Glomerular visceral epithelial cell (primary cell): Measurements from ENCODE around the gene HSD17B13.
"Not testable (repeated sequence)": the region's sequence is repeated elsewhere in the genome, so short reads cannot be mapped to it uniquely, and the experiment has no call there.

Experiments used
- DNase-seq: peaks from one replicate; pipeline ENCODE4 v3.0.0-alpha.2; 2016; ENCODE audit errors: extremely low spot score

The HSD17B13 gene

GRCh38 chr4:87322754-87323153 is at the start of gene HSD17B13:
HSD17B13 (minus strand) TSS chr4:87322882; CDS start chr4:87322841, 41 bp downstream.
- no peak for DNase-seq

GRCh38 chr4:87370068-87370467 is 47.4 kb upstream of the HSD17B13 start:
- no peak for DNase-seq

- DNase-seq, result no peak
Measured at GRCh38 chr4:87366521-87367162, 44.0 kb upstream of the HSD17B13 start.

GRCh38 chr4:87365348-87365747 is 42.7 kb upstream of the HSD17B13 start:
- DNase-seq, result no peak

- no peak for DNase-seq
Measured at GRCh38 chr4:87363552-87363951, 40.9 kb upstream of the HSD17B13 start.

- DNase-seq, result no peak
Measured at GRCh38 chr4:87360338-87360935, 37.8 kb upstream of the HSD17B13 start.

- DNase-seq, result no peak
Measured at GRCh38 chr4:87359258-87359657, 36.6 kb upstream of the HSD17B13 start.

GRCh38 chr4:87356832-87357526 is 34.3 kb upstream of the HSD17B13 start:
- DNase-seq, result no peak

GRCh38 chr4:87354168-87355102 is 31.8 kb upstream of the HSD17B13 start:
- no peak for DNase-seq

GRCh38 chr4:87353592-87353991 is 30.9 kb upstream of the HSD17B13 start:
- peak; percentile 42 for DNase-seq

- DNase-seq, result no peak
Measured at GRCh38 chr4:87345139-87345538, 22.5 kb upstream of the HSD17B13 start.

- no peak for DNase-seq
Measured at GRCh38 chr4:87342872-87343271, 20.2 kb upstream of the HSD17B13 start.

- not testable (repeated sequence) for DNase-seq
Measured at GRCh38 chr4:87341954-87342635, 19.4 kb upstream of the HSD17B13 start.

- no peak for DNase-seq
Measured at GRCh38 chr4:87339440-87339839, 16.8 kb upstream of the HSD17B13 start.

- DNase-seq, result no peak
Measured at GRCh38 chr4:87337361-87337760, 14.7 kb upstream of the HSD17B13 start.

GRCh38 chr4:87333267-87333666 is 10.6 kb upstream of the HSD17B13 start:
- no peak for DNase-seq

- no peak for DNase-seq
Measured at GRCh38 chr4:87330761-87331160, 8.1 kb upstream of the HSD17B13 start.

- DNase-seq, result no peak
Measured at GRCh38 chr4:87327136-87327535, 4.5 kb upstream of the HSD17B13 start.

- DNase-seq, result no peak
Measured at GRCh38 chr4:87326460-87326859, 3.8 kb upstream of the HSD17B13 start.

GRCh38 chr4:87321888-87322287 is 794 bp downstream of the HSD17B13 start:
- DNase-seq, result no peak

GRCh38 chr4:87317527-87317926 is 5.2 kb downstream of the HSD17B13 start:
- DNase-seq, result no peak
